22Rv1 (cell line): ENCODE data around the gene ZNF263.
"Not testable (repeated sequence)": the region's sequence is repeated elsewhere in the genome, so short reads cannot be mapped to it uniquely, and the experiment has no call there.

Experiments
- H3K27ac ChIP-seq: fragments of 450-650 bp; 2 replicates; pipeline ENCODE4 v1.5.1; 2017
- CTCF ChIP-seq: fragments of 450-650 bp; IDR thresholded peaks from 2 replicates; pipeline ENCODE4 v1.5.1; 2017; ENCODE audit warnings: mild to moderate bottlenecking
- ZFX ChIP-seq: fragments of 450-650 bp; IDR thresholded peaks from 2 replicates; pipeline ENCODE4 v1.6.1; 2017; ENCODE audit warnings: antibody characterized with exemption, borderline replicate concordance

The ZNF263 gene

GRCh38 chr16:3266873-3267537, 16.3 kb upstream of the ZNF263 start:
- H3K27ac ChIP-seq: no peak overlapping the region
- peak; percentile 73 for TF ChIP-seq CTCF
- no peak for TF ChIP-seq ZFX

GRCh38 chr16:3268294-3268693, 15.0 kb upstream of the ZNF263 start:
- no peak for TF ChIP-seq CTCF
- no peak for TF ChIP-seq ZFX

GRCh38 chr16:3270718-3271117, 12.6 kb upstream of the ZNF263 start:
- not testable (repeated sequence) for H3K27ac ChIP-seq

More at GRCh38 chr16:3268294-3268693, 15.0 kb upstream of the ZNF263 start:
- no peak overlapping the region for H3K27ac ChIP-seq

- H3K27ac ChIP-seq: not testable (repeated sequence)
Observed at GRCh38 chr16:3271281-3271680, 12.0 kb upstream of the ZNF263 start.

GRCh38 chr16:3274490-3274889, 8.8 kb upstream of the ZNF263 start:
- H3K27ac ChIP-seq: peak overlapping the region; percentile 22; the same call in 1 of the 2 replicates
- TF ChIP-seq ZFX: no peak
- TF ChIP-seq CTCF: no peak

- no peak for TF ChIP-seq CTCF
- TF ChIP-seq ZFX: no peak
Observed at GRCh38 chr16:3274947-3275346, 8.3 kb upstream of the ZNF263 start.

GRCh38 chr16:3276679-3277078, 6.6 kb upstream of the ZNF263 start:
- no peak overlapping the region for H3K27ac ChIP-seq
- TF ChIP-seq ZFX (no peak), CTCF (no peak)

More at GRCh38 chr16:3274947-3275346, 8.3 kb upstream of the ZNF263 start:
- H3K27ac ChIP-seq: no peak overlapping the region; the same call in 1 of the 2 replicates

- TF ChIP-seq CTCF (no peak), ZFX (no peak)
- H3K27ac ChIP-seq: no peak overlapping the region
Observed at GRCh38 chr16:3281222-3281820, 2.0 kb upstream of the ZNF263 start.
